ENCODE measurements around the gene CALD1. TPM values are rescaled to one million over a fixed set of nuclear protein-coding genes. Genes with fewer than 3 reads are reported as not detected.

CALD1 gene
- polyA plus RNA-seq, 4 donors: 3.4 to 70.8 (median 45.3) TPM

DNA sequence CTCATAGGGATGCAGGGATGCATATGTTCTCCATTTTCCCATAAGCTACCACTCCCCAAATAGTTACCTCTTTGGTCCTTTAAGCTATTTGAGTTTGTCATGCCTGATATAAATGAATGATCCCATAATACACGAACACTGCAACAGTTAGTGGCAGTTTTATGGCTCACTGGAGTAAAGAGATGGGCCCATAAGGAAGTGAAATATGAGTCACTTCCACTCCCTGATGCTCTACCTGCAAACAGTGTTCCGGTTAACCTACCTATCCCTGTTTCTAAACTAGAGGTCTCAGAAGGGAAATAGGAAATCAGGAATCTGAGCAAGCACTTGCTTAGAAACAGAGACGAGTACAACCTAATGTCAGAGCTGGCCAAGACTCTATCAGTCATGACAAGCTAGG, 71.7 kb downstream of the CALD1 start:
- H3K27ac ChIP-seq (ENCODE audit: low read depth in 1 of 3, low read length in 2 of 3): no peak overlapping the region
- H3K27me3 ChIP-seq (ENCODE audit: control insufficient read depth in 3 of 3, insufficient read depth in 3 of 3, low read length in 3 of 3): no peaks in the 10 kb centered on the region
- DNase-seq (no peak), FAIRE-seq (no peak)
- no peak overlapping the region for H3K4me3 ChIP-seq (ENCODE audit: low read depth in 1 of 3, low read length in 3 of 3)
- no peaks in the 10 kb centered on the region for H3K9me3 ChIP-seq (ENCODE audit: control insufficient read depth in 2 of 2, insufficient read depth in 1 of 2, low read depth in 1 of 2, low read length in 1 of 2)
- 53 to 65% (median 57%) methylated on average over 3 of the region's 3 CpGs for WGBS, 3 donors
- peaks cover 0 to 7% (median 0%) of the 10 kb centered on the region in 3 donors for H3K4me1 ChIP-seq (ENCODE audit: control insufficient read depth in 3 of 3, insufficient read depth in 2 of 3, low read depth in 1 of 3, low read length in 2 of 3)
- no peaks in the 10 kb centered on the region for H3K36me3 ChIP-seq (ENCODE audit: control insufficient read depth in 3 of 3, insufficient read depth in 2 of 3, low read depth in 1 of 3, low read length in 3 of 3)

DNA sequence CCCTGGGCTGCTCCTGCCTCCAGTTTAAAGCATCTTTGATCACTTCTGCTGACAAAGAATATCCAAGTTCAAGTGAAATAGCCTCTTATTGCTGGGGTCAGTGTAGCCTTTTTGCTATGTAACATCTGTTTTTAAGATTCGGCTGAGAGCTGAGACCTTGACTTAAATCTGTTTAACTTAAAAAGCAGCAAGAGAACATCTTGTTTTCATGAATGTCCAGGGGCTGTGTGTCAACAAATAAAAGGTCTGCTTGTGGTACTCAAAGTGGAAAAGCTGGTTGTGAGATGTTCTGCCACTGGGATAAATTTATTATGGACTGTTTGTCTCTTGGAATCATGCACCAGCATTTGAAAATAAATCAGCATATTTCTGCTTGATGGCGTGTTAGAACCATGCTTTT, 73.2 kb downstream of the CALD1 start:
- H3K27me3 ChIP-seq (ENCODE audit: control insufficient read depth in 3 of 3, insufficient read depth in 3 of 3, low read length in 3 of 3): no peaks in the 10 kb centered on the region
- H3K4me1 ChIP-seq (ENCODE audit: control insufficient read depth in 3 of 3, insufficient read depth in 2 of 3, low read depth in 1 of 3, low read length in 2 of 3): peaks cover 0 to 8% (median 0%) of the 10 kb centered on the region in 3 donors
- H3K4me3 ChIP-seq (ENCODE audit: low read depth in 1 of 3, low read length in 3 of 3): no peak overlapping the region
- no peak for FAIRE-seq
- H3K9me3 ChIP-seq (ENCODE audit: control insufficient read depth in 2 of 2, insufficient read depth in 1 of 2, low read depth in 1 of 2, low read length in 1 of 2): no peaks in the 10 kb centered on the region
- peak overlapping the region in 1 of 3 donors; percentile 59 for H3K27ac ChIP-seq (ENCODE audit: low read depth in 1 of 3, low read length in 2 of 3)
- 67 to 82% (median 77%) methylated on average over 2 of the region's 2 CpGs for WGBS, 3 donors
- no peak for DNase-seq
- no peaks in the 10 kb centered on the region for H3K36me3 ChIP-seq (ENCODE audit: control insufficient read depth in 3 of 3, insufficient read depth in 2 of 3, low read depth in 1 of 3, low read length in 3 of 3)

GRCh38 chr7:134854816-134855215, 75.4 kb downstream of the CALD1 start:
- 27 to 61% (median 44%) methylated on average over 3 of the region's 3 CpGs for WGBS, 3 donors
- H3K4me3 ChIP-seq (ENCODE audit: low read depth in 1 of 3, low read length in 3 of 3): no peak overlapping the region
- H3K27ac ChIP-seq (ENCODE audit: low read depth in 1 of 3, low read length in 2 of 3): peak overlapping the region in 1 of 3 donors; percentile 8
- FAIRE-seq (no peak), DNase-seq (no peak)
- no peaks in the 10 kb centered on the region for H3K9me3 ChIP-seq (ENCODE audit: control insufficient read depth in 2 of 2, insufficient read depth in 1 of 2, low read depth in 1 of 2, low read length in 1 of 2)
- no peaks in the 10 kb centered on the region for H3K27me3 ChIP-seq (ENCODE audit: control insufficient read depth in 3 of 3, insufficient read depth in 3 of 3, low read length in 3 of 3)
- H3K4me1 ChIP-seq (ENCODE audit: control insufficient read depth in 3 of 3, insufficient read depth in 2 of 3, low read depth in 1 of 3, low read length in 2 of 3): peaks cover 0 to 8% (median 0%) of the 10 kb centered on the region in 3 donors
- H3K36me3 ChIP-seq (ENCODE audit: control insufficient read depth in 3 of 3, insufficient read depth in 2 of 3, low read depth in 1 of 3, low read length in 3 of 3): no peaks in the 10 kb centered on the region

GRCh38 chr7:134855442-134855841, 76.0 kb downstream of the CALD1 start:
- no peak for DNase-seq
- FAIRE-seq: no peak

GRCh38 chr7:134856091-134856490, 76.7 kb downstream of the CALD1 start:
- DNase-seq (no peak), FAIRE-seq (no peak)
- no peaks in the 10 kb centered on the region for H3K27me3 ChIP-seq (ENCODE audit: control insufficient read depth in 3 of 3, insufficient read depth in 3 of 3, low read length in 3 of 3)
- peak overlapping the region; percentile 6 to 74 (median 11) for H3K27ac ChIP-seq (ENCODE audit: low read depth in 1 of 3, low read length in 2 of 3)
- 55 to 74% (median 74%) methylated on average over 7 of the region's 7 CpGs for WGBS, 3 donors
- no peaks in the 10 kb centered on the region for H3K36me3 ChIP-seq (ENCODE audit: control insufficient read depth in 3 of 3, insufficient read depth in 2 of 3, low read depth in 1 of 3, low read length in 3 of 3)
- H3K9me3 ChIP-seq (ENCODE audit: control insufficient read depth in 2 of 2, insufficient read depth in 1 of 2, low read depth in 1 of 2, low read length in 1 of 2): no peaks in the 10 kb centered on the region
- H3K4me1 ChIP-seq (ENCODE audit: control insufficient read depth in 3 of 3, insufficient read depth in 2 of 3, low read depth in 1 of 3, low read length in 2 of 3): peaks cover 0 to 6% (median 0%) of the 10 kb centered on the region in 3 donors
- H3K4me3 ChIP-seq (ENCODE audit: low read depth in 1 of 3, low read length in 3 of 3): no peak overlapping the region

More at GRCh38 chr7:134855442-134855841, 76.0 kb downstream of the CALD1 start:
- WGBS, 3 donors: 46 to 82% (median 80%) methylated on average over 1 of the region's 1 CpG
- H3K9me3 ChIP-seq (ENCODE audit: control insufficient read depth in 2 of 2, insufficient read depth in 1 of 2, low read depth in 1 of 2, low read length in 1 of 2): no peaks in the 10 kb centered on the region
- H3K27ac ChIP-seq (ENCODE audit: low read depth in 1 of 3, low read length in 2 of 3): no peak overlapping the region
- no peaks in the 10 kb centered on the region for H3K36me3 ChIP-seq (ENCODE audit: control insufficient read depth in 3 of 3, insufficient read depth in 2 of 3, low read depth in 1 of 3, low read length in 3 of 3)
- no peak overlapping the region for H3K4me3 ChIP-seq (ENCODE audit: low read depth in 1 of 3, low read length in 3 of 3)
- H3K27me3 ChIP-seq (ENCODE audit: control insufficient read depth in 3 of 3, insufficient read depth in 3 of 3, low read length in 3 of 3): no peaks in the 10 kb centered on the region
- H3K4me1 ChIP-seq (ENCODE audit: control insufficient read depth in 3 of 3, insufficient read depth in 2 of 3, low read depth in 1 of 3, low read length in 2 of 3): peaks cover 0 to 6% (median 0%) of the 10 kb centered on the region in 3 donors

- DNase-seq (no peak), FAIRE-seq (no peak)
- WGBS, 3 donors: 43 to 55% (median 45%) methylated on average over 4 of the region's 4 CpGs
- H3K36me3 ChIP-seq (ENCODE audit: control insufficient read depth in 3 of 3, insufficient read depth in 2 of 3, low read depth in 1 of 3, low read length in 3 of 3): no peaks in the 10 kb centered on the region
- H3K4me1 ChIP-seq (ENCODE audit: control insufficient read depth in 3 of 3, insufficient read depth in 2 of 3, low read depth in 1 of 3, low read length in 2 of 3): peaks cover 0 to 6% (median 0%) of the 10 kb centered on the region in 3 donors
- H3K27ac ChIP-seq (ENCODE audit: low read depth in 1 of 3, low read length in 2 of 3): peak overlapping the region in 1 of 3 donors; percentile 6
- no peaks in the 10 kb centered on the region for H3K9me3 ChIP-seq (ENCODE audit: control insufficient read depth in 2 of 2, insufficient read depth in 1 of 2, low read depth in 1 of 2, low read length in 1 of 2)
- H3K27me3 ChIP-seq (ENCODE audit: control insufficient read depth in 3 of 3, insufficient read depth in 3 of 3, low read length in 3 of 3): no peaks in the 10 kb centered on the region
- no peak overlapping the region for H3K4me3 ChIP-seq (ENCODE audit: low read depth in 1 of 3, low read length in 3 of 3)
Measured at GRCh38 chr7:134856691-134857090, 77.3 kb downstream of the CALD1 start.

- Histone ChIP-seq H3K9me3 (ENCODE audit: control insufficient read depth in 2 of 2, insufficient read depth in 1 of 2, low read depth in 1 of 2, low read length in 1 of 2) (no peaks in the 10 kb centered on the region), H3K27me3 (ENCODE audit: control insufficient read depth in 3 of 3, insufficient read depth in 3 of 3, low read length in 3 of 3) (no peaks in the 10 kb centered on the region), H3K4me3 (ENCODE audit: low read depth in 1 of 3, low read length in 3 of 3) (no peak overlapping the region), H3K36me3 (ENCODE audit: control insufficient read depth in 3 of 3, insufficient read depth in 2 of 3, low read depth in 1 of 3, low read length in 3 of 3) (no peaks in the 10 kb centered on the region), H3K27ac (ENCODE audit: low read depth in 1 of 3, low read length in 2 of 3) (no peak overlapping the region), H3K4me1 (ENCODE audit: control insufficient read depth in 3 of 3, insufficient read depth in 2 of 3, low read depth in 1 of 3, low read length in 2 of 3) (peaks cover 0 to 6% (median 0%) of the 10 kb centered on the region in 3 donors)
- no peak for DNase-seq
- FAIRE-seq: no peak
Measured at GRCh38 chr7:134857958-134858357, 78.5 kb downstream of the CALD1 start.

DNA sequence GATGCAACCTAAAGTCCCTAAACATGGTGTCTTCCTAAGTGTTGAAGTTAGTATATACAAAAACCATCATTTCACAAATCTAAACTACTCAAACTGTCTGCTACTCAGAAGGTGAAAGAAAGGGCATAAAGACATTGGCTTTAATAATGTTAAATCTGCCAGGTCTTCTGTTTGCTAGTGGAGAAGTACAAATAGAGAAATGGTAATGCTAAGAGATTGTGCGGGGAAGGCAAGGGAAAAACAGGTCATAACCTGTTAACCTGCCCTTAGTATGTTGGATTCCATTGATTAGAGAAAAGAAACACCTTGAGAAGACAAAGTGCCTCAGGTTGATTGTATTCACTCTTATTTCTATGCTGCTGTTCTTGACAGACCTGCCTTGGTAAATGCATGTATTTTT, 80.3 kb downstream of the CALD1 start:
- H3K9me3 ChIP-seq (ENCODE audit: control insufficient read depth in 2 of 2, insufficient read depth in 1 of 2, low read depth in 1 of 2, low read length in 1 of 2): no peaks in the 10 kb centered on the region
- DNase-seq (no peak), FAIRE-seq (no peak)
- no peaks in the 10 kb centered on the region for H3K36me3 ChIP-seq (ENCODE audit: control insufficient read depth in 3 of 3, insufficient read depth in 2 of 3, low read depth in 1 of 3, low read length in 3 of 3)
- no peak overlapping the region for H3K4me3 ChIP-seq (ENCODE audit: low read depth in 1 of 3, low read length in 3 of 3)
- H3K27me3 ChIP-seq (ENCODE audit: control insufficient read depth in 3 of 3, insufficient read depth in 3 of 3, low read length in 3 of 3): no peaks in the 10 kb centered on the region
- H3K27ac ChIP-seq (ENCODE audit: low read depth in 1 of 3, low read length in 2 of 3): no peak overlapping the region
- 46 to 83% (median 58%) methylated on average over 1 of the region's 1 CpG for WGBS, 3 donors
- peaks cover 0 to 6% (median 0%) of the 10 kb centered on the region in 3 donors for H3K4me1 ChIP-seq (ENCODE audit: control insufficient read depth in 3 of 3, insufficient read depth in 2 of 3, low read depth in 1 of 3, low read length in 2 of 3)

Data from small intestine (tissue), 7 donors.